ENCODE measurements around the gene MACROD2.

MACROD2 gene

DNA sequence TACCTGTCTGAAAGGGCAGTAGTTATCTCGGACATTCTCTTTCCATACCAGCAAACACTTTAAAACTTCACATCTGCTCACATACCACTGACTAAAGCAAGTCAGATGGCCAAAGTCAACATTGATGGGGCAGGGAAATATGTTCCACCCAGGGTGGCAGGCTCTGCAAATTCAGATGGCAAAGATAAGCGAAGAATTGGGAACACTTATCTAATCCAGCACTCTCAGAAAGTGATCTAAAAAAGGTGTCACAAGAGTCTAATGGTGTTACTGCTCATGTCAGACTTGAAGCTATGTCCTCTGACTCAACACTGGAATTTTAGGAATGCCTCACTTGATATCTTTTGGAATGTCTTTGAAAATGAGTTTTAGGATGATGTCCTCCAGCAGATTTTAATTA is 1491.7 kb downstream of the MACROD2 start:
- ChIA-PET POLR2A (ENCODE audit: low non-redundant PET) (no interaction called here), CTCF (no interaction called here)
- no peak for DNase-seq (ENCODE audit: low spot score)
- TF ChIP-seq, protein P1, sequence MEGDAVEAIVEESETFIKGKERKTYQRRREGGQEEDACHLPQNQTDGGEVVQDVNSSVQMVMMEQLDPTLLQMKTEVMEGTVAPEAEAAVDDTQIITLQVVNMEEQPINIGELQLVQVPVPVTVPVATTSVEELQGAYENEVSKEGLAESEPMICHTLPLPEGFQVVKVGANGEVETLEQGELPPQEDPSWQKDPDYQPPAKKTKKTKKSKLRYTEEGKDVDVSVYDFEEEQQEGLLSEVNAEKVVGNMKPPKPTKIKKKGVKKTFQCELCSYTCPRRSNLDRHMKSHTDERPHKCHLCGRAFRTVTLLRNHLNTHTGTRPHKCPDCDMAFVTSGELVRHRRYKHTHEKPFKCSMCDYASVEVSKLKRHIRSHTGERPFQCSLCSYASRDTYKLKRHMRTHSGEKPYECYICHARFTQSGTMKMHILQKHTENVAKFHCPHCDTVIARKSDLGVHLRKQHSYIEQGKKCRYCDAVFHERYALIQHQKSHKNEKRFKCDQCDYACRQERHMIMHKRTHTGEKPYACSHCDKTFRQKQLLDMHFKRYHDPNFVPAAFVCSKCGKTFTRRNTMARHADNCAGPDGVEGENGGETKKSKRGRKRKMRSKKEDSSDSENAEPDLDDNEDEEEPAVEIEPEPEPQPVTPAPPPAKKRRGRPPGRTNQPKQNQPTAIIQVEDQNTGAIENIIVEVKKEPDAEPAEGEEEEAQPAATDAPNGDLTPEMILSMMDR (conservative IDR thresholded peaks at IDR 0.05; ENCODE audit: low read depth) = no peak
- no peak overlapping the region for H3K27ac ChIP-seq

DNA sequence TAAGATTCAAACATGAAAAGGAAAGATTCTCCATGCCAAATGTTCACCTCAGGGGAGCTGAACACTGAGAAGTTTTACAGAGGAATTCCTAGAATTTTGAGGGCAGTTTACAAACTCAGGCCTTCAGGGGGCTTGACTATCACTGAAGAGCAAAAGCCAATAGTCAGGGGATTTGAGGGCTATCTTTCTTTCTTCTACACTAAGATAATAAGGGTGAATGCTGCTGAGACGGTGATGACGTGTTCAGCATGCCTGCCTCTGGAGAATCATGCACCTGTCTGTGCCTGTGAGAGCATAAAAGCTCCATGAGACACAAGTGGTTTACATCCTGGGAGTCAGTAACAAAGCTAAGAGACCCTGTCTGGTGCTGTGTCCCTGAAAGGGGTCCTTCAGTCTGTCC is 1492.4 kb downstream of the MACROD2 start:
- ChIA-PET POLR2A (ENCODE audit: low non-redundant PET) (no interaction called here), CTCF (no interaction called here)
- TF ChIP-seq, protein P1 (conservative IDR thresholded peaks at IDR 0.05; ENCODE audit: low read depth) = no peak
- no peak overlapping the region for H3K27ac ChIP-seq
- DNase-seq (ENCODE audit: low spot score) = no peak

DNA sequence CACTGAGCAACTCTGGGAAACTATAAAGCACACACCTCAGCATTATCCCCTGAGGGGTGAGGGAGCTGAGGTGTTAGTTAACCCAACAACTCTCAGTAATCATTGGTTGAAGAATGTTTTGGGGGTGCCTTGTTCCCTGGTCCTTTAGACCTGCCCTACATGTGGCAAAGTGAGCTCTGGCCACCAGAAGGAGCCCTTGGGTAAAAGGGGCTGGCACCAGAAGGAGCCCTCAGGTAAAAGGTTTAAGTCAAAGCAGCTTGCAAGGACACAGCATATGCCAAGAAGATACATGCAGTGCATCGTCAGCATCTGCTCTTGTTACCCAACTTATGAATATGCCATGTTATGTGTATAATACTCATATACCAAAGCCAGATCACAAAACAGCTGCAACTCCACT is 1496.3 kb downstream of the MACROD2 start:
- ChIA-PET POLR2A (ENCODE audit: low non-redundant PET) (no interaction called here), CTCF (interaction anchor here (0.6 kb wide), 1 partner anchor 393 kb away, joined by 3 read pairs; no protein-coding TSS in a partner anchor)
- H3K27ac ChIP-seq = no peak overlapping the region
- DNase-seq (ENCODE audit: low spot score) = no peak
- TF ChIP-seq, protein P1 (conservative IDR thresholded peaks at IDR 0.05; ENCODE audit: low read depth) = no peak

DNA sequence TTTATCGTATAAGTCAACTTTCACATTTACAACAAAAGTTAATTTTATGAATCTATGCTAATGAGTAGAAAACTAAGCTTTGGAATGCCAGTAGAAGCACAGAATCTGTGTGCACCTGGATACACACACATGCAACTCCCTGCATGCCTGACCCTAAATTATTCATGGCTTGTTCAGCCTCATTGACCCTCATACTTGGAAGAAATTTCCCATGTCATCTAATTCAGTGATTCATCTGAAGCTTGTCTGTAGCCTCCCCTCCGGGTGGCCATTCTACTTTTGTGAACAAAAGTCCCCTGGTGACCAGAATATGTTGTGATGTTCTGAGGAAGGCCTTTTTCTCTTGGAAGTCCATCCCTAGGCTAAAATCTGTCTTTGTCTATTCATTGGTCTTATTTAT is 1499.5 kb downstream of the MACROD2 start:
- CTCF ChIA-PET = no interaction called here
- DNase-seq (ENCODE audit: low spot score) = no peak
- TF ChIP-seq, protein P1 (conservative IDR thresholded peaks at IDR 0.05; ENCODE audit: low read depth) = no peak
- POLR2A ChIA-PET (ENCODE audit: low non-redundant PET) = no interaction called here
- no peak overlapping the region for H3K27ac ChIP-seq

DNA sequence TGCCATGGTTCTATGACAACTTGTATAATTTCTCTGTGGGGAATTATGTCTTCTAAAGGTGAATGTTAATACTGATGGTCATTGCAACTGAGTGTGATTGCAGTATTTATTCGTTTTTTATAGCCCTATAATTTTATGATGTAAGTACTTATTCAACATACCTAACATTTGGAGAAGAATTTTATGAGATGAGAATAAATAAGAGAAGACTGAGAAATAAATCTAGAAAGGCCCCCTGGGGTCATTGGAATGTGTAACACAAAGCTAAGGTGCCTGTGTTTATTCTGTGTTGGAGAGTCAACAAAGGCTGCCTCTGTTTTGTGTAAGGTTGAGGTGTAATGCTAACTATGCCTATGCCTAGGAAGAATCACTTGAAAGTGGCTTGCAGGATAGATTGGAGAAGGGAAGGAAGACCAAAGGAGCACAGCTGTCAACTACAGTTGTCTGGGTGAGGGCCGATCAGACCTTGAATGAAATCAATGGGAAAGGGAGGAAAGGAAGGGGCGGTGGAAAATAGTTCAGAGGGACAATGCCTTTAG is 1501.3 kb downstream of the MACROD2 start:
- ChIA-PET CTCF (no interaction called here), POLR2A (ENCODE audit: low non-redundant PET) (no interaction called here)
- TF ChIP-seq, protein P1 (conservative IDR thresholded peaks at IDR 0.05; ENCODE audit: low read depth) = no peak
- H3K27ac ChIP-seq = no peak overlapping the region
- DNase-seq (ENCODE audit: low spot score) = no peak

DNA sequence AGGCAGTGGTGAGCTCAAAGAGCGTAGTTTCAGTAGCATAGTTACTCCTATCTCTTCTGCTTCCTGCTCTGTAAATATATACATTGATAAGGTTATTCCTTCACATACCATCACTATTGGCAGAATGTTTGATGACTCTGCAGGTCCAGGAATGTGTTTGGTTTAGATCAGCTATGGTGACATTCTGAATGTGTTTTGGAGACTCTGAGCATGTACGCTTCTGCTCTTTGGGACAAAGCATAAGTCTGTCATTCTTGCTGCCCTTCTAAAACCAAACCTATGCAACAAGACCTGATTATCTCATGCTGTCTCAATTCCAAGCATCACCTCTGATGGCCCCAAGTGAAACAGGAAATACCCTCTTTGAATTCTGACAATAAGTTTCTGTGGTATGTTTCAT is 1503.6 kb downstream of the MACROD2 start:
- TF ChIP-seq, protein P1 (conservative IDR thresholded peaks at IDR 0.05; ENCODE audit: low read depth) = no peak
- DNase-seq (ENCODE audit: low spot score) = no peak
- ChIA-PET POLR2A (ENCODE audit: low non-redundant PET) (no interaction called here), CTCF (no interaction called here)
- H3K27ac ChIP-seq = no peak overlapping the region

DNA sequence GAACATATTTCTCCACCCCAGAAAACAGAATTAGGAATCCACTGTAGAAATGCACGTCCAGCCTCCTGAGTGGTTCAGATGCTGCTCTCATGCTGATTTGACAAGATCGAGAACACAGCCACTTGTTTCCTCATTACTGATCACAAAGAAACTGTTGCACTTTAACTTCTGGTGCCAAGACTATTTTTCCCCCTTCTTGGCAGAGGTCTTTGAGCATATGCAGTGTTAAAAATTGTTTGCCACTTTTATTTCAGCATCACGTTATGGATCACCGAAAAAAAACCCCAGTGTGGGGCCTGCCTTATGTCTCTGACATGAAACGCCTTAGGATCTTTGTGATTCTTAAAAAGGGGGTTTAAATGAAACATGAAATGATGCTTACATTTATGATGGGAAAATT is 1511.0 kb downstream of the MACROD2 start:
- CTCF ChIA-PET = no interaction called here
- TF ChIP-seq, protein P1 (conservative IDR thresholded peaks at IDR 0.05; ENCODE audit: low read depth) = no peak
- POLR2A ChIA-PET (ENCODE audit: low non-redundant PET) = no interaction called here
- H3K27ac ChIP-seq = no peak overlapping the region
- no peak for DNase-seq (ENCODE audit: low spot score)
